HepG2 (cell line): Measurements from ENCODE around the gene SYT1. TPM values are rescaled to one million over a fixed set of nuclear protein-coding genes. Genes with fewer than 3 reads are reported as not detected.
A peak's percentile ranks its signal among the peaks of the same experiment; 100 is the strongest.

Experiments
- ATAC-seq: fragments of 200-7000 bp; cut with Tn5 transposase; 3 replicates; pipeline ENCODE4 v1.9.1; 2020; ENCODE audit warnings: mild to moderate bottlenecking, moderate library complexity
- BruUV-seq: library from RNA; stranded (reverse); fragments of 400-500 nt; replicated peaks from 2 replicates; lab custom pipeline; 2021; lab: Mats Ljungman, UMichigan
- CTCF ChIA-PET: fragments of 300-600 bp; formaldehyde crosslinking; extraction: SDS; loops from one replicate; lab custom pipeline; 2021; ENCODE audit warnings: low total read pairs, inconsistent platforms, low intra/inter-chr PET ratio; lab: Yijun Ruan, JAX
- POLR2A ChIA-PET: fragments of 350-600 bp; sonication (Branson Sonifier 250); formaldehyde crosslinking; loops from one replicate; lab custom pipeline; 2020; ENCODE audit warnings: antibody characterized with exemption, inconsistent platforms; lab: Yijun Ruan, JAX
- DNase-seq: peaks from one replicate; pipeline ENCODE4 v3.0.0-alpha.2; 2015; ENCODE audit warnings: low spot score
- FAIRE-seq: peaks from 3 replicates; lab custom pipeline; 2011; peaks lifted over from hg19 to GRCh38; lab: Jason Lieb, UNC
- H2AFZ ChIP-seq: one replicate; pipeline ENCODE4 v1.6.1; 2011; ENCODE audit warnings: low read length, inconsistent platforms
- H3K27ac ChIP-seq: fragments of 300-600 bp; 3 replicates; pipeline ENCODE4 v1.8.0; 2011; ENCODE audit warnings: mixed run types, mild to moderate bottlenecking, mixed read lengths, low read length, inconsistent platforms; ENCODE audit not compliant: insufficient read depth; ENCODE audit errors: extremely low read length
- H3K27me3 ChIP-seq, 2 experiments: fragments of 200-600 bp in 1 of 2; 2 replicates in 1 of 2; 3 replicates in 1 of 2; pipeline versions ENCODE4 v1.6.0 to v1.8.0; 2011; ENCODE audit warnings: low read length in 2 of 2, mild to moderate bottlenecking in 2 of 2, moderate library complexity in 2 of 2, inconsistent platforms in 1 of 2; ENCODE audit not compliant: insufficient read depth in 2 of 2, control insufficient read depth in 1 of 2
- H3K36me3 ChIP-seq, 2 experiments: fragments of 200-600 bp in 1 of 2; replicated peaks in 1 of 2; 2 replicates in 1 of 2; 3 replicates in 1 of 2; pipeline versions ENCODE4 v1.5.1 to v1.8.0; 2011; ENCODE audit warnings: low read length in 2 of 2, inconsistent platforms in 1 of 2; ENCODE audit not compliant: insufficient read depth in 2 of 2, control insufficient read depth in 1 of 2
- H3K4me1 ChIP-seq: 2 replicates; pipeline ENCODE4 v1.5.1; 2012; ENCODE audit warnings: low read length, inconsistent platforms; ENCODE audit not compliant: insufficient read depth
- H3K4me2 ChIP-seq: 2 replicates; pipeline ENCODE4 v1.6.0; 2011; ENCODE audit warnings: low read depth, low read length, inconsistent platforms
- H3K4me3 ChIP-seq, 3 experiments: fragments of 200-600 bp in 1 of 3; sonication (generic), shearing (Covaris generic) in 1 of 3; replicated peaks in 1 of 3; 2 replicates each; pipeline ENCODE4 v1.5.1; 2011 to 2016; ENCODE audit warnings: low read length in 3 of 3, inconsistent platforms in 2 of 3, low read depth in 2 of 3, mild to moderate bottlenecking in 2 of 3, control low read depth in 1 of 3, mixed read lengths in 1 of 3; ENCODE audit not compliant: insufficient read depth in 1 of 3
- H3K79me2 ChIP-seq: one replicate; pipeline ENCODE4 v1.6.1; 2011; ENCODE audit warnings: low read length, inconsistent platforms; ENCODE audit not compliant: insufficient read depth
- H3K9ac ChIP-seq: 2 replicates; pipeline ENCODE4 v1.6.0; 2011; ENCODE audit warnings: mild to moderate bottlenecking, low read depth, low read length, inconsistent platforms; ENCODE audit not compliant: insufficient read depth
- H3K9me3 ChIP-seq: 2 replicates; pipeline ENCODE4 v1.5.1; 2012; ENCODE audit warnings: mild to moderate bottlenecking, low read length
- H4K20me1 ChIP-seq: 2 replicates; pipeline ENCODE4 v1.6.0; 2011; ENCODE audit warnings: inconsistent platforms, mild to moderate bottlenecking, low read length, moderate library complexity; ENCODE audit not compliant: insufficient read depth
- BCL6 ChIP-seq: IDR thresholded peaks from 2 replicates; pipeline ENCODE4 v1.6.1; 2016; ENCODE audit warnings: missing genetic modification reagents, missing compliant biosample characterization
- DR1 ChIP-seq: sonication (generic); formaldehyde crosslinking; IDR thresholded peaks from 2 replicates; pipeline ENCODE4 v1.8.0; 2021; ENCODE audit warnings: mild to moderate bottlenecking, missing genetic modification reagents, inconsistent platforms
- HOXA9 ChIP-seq: sonication (generic); formaldehyde crosslinking; IDR thresholded peaks from 2 replicates; pipeline ENCODE4 v1.8.1; 2022; ENCODE audit warnings: missing genetic modification reagents, mild to moderate bottlenecking, moderate library complexity, borderline replicate concordance
- MAF1 ChIP-seq: sonication (generic); formaldehyde crosslinking; IDR thresholded peaks from 2 replicates; pipeline ENCODE4 v1.5.0; 2020; ENCODE audit warnings: missing genetic modification reagents, borderline replicate concordance
- MAFF ChIP-seq: IDR thresholded peaks from 2 replicates; pipeline ENCODE4 v1.6.1; 2011; ENCODE audit warnings: low read depth, low read length, improper control_type of control experiment
- MAFK ChIP-seq, 2 experiments: IDR thresholded peaks in 1 of 2; conservative IDR thresholded peaks in 1 of 2; 2 replicates each; pipeline ENCODE4 v1.6.1; 2011; ENCODE audit warnings: improper control_type of control experiment in 2 of 2, low read length in 2 of 2
- SAFB2 ChIP-seq: sonication (generic); formaldehyde crosslinking; IDR thresholded peaks from 2 replicates; pipeline ENCODE4 v1.5.1; 2020; ENCODE audit warnings: missing genetic modification reagents, low read depth, mild to moderate bottlenecking, borderline replicate concordance
- SOX13 ChIP-seq, 3 experiments: fragments of 450-650 bp in 1 of 3; sonication (generic) in 1 of 3; formaldehyde crosslinking in 1 of 3; IDR thresholded peaks in 2 of 3; conservative IDR thresholded peaks in 1 of 3; 2 replicates each; pipeline versions ENCODE4 v1.5.0 to v1.6.1; 2016 to 2020; ENCODE audit warnings: antibody characterized with exemption in 1 of 3, mild to moderate bottlenecking in 1 of 3, missing compliant biosample characterization in 1 of 3, missing genetic modification reagents in 1 of 3, moderate library complexity in 1 of 3
- SRY ChIP-seq: sonication (generic); formaldehyde crosslinking; IDR thresholded peaks from 2 replicates; pipeline ENCODE4 v1.8.0; 2022; ENCODE audit warnings: mild to moderate bottlenecking, missing genetic modification reagents
- THAP11 ChIP-seq: IDR thresholded peaks from 2 replicates; pipeline ENCODE4 v1.6.1; 2016; ENCODE audit warnings: missing biosample characterization, missing genetic modification reagents
- ZMYM4 ChIP-seq: sonication (generic); formaldehyde crosslinking; IDR thresholded peaks from 2 replicates; pipeline ENCODE4 v1.8.1; 2023; ENCODE audit warnings: mild to moderate bottlenecking, missing genetic modification reagents
- ZNF33A ChIP-seq: sonication (generic); formaldehyde crosslinking; IDR thresholded peaks from 2 replicates; pipeline ENCODE4 v1.5.1; 2020; ENCODE audit warnings: missing genetic modification reagents, mild to moderate bottlenecking, moderate library complexity, borderline replicate concordance
- ZNF570 ChIP-seq: sonication (generic); formaldehyde crosslinking; IDR thresholded peaks from 2 replicates; pipeline ENCODE4 v1.4.0; 2020; ENCODE audit warnings: mild to moderate bottlenecking, missing genetic modification reagents, borderline replicate concordance
- ZSCAN9 ChIP-seq: IDR thresholded peaks from 2 replicates; pipeline ENCODE4 v1.6.1; 2016; ENCODE audit warnings: borderline replicate concordance
- in situ Hi-C: cut with HindIII; loops from 2 replicates; pipeline ENCODE4 v1.10.0; 2017; ENCODE audit warnings: low pct_unique_long_range_greater_than_20kb; ENCODE audit not compliant: extremely low pct_ligation_motif_present
- intact Hi-C: fragments of 100-400 bp; cut with micrococcal nuclease; formaldehyde crosslinking; loops from one replicate; pipeline ENCODE4 v1.10.0; 2022; ENCODE audit not compliant: unreplicated experiment
- polyA plus RNA-seq, 8 experiments: library from polyadenylated mRNA; depleted of rRNA in 3 of 8; stranded (reverse) in 7 of 8; unstranded in 1 of 8; fragments of >200 nt; fragmentation: Illumina TruSeq in 4 of 8; extraction: Trizol in 4 of 8; gene quantifications; 2 replicates each; pipeline versions ENCODE4 v1.2.1 to v1.2.3, GENCODE V29; 2011 to 2016; ENCODE audit warnings: low read depth in 4 of 8, missing spikeins in 1 of 8, mixed read lengths in 1 of 8; ENCODE audit not compliant: insufficient read depth in 1 of 8
- total RNA-seq, 5 experiments: library from RNA; depleted of rRNA; stranded (reverse); fragments of >200 nt; fragmentation: Illumina TruSeq; extraction: Trizol; gene quantifications; 2 replicates each; pipeline ENCODE4 v1.2.3, GENCODE V29; 2016; ENCODE audit warnings: low read depth in 1 of 5
- TF ChIP-seq, protein P1 (sequence below): sonication (generic); formaldehyde crosslinking; conservative IDR thresholded peaks from 2 replicates; pipeline ENCODE4 v1.4.0; 2020; ENCODE audit warnings: missing genetic modification reagents
- TF ChIP-seq, protein P2 (sequence below): IDR thresholded peaks from 2 replicates; pipeline ENCODE4 v1.6.1; 2018; ENCODE audit warnings: missing genetic modification reagents, mild to moderate bottlenecking, missing compliant biosample characterization
- TF ChIP-seq, protein P3 (sequence below): sonication (generic); formaldehyde crosslinking; IDR thresholded peaks from 2 replicates; pipeline ENCODE4 v1.5.1; 2020; ENCODE audit warnings: missing genetic modification reagents, mild to moderate bottlenecking, borderline replicate concordance
- TF ChIP-seq, protein P4 (sequence below): sonication (generic); formaldehyde crosslinking; IDR thresholded peaks from 2 replicates; pipeline ENCODE4 v1.5.0; 2020; ENCODE audit warnings: missing genetic modification reagents

SYT1 gene
- total and polyA plus RNA-seq, 2 of the 13 experiments (the other 11 are each of a cell fraction or from before 2014, with no cell fraction given), result not detected

DNA sequence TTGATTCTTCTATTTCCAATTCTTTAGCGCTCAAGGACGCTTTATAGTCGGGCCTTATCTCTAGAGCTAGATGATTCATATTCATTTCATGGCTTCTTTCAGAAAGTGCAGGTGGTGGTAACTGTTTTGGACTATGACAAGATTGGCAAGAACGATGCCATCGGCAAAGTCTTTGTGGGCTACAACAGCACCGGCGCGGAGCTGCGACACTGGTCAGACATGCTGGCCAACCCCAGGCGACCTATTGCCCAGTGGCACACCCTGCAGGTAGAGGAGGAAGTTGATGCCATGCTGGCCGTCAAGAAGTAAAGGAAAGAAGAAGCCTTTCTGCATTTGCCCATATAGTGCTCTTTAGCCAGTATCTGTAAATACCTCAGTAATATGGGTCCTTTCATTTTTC lies 584.2 kb downstream of the SYT1 start (continued):
- TF ChIP-seq, protein P1, sequence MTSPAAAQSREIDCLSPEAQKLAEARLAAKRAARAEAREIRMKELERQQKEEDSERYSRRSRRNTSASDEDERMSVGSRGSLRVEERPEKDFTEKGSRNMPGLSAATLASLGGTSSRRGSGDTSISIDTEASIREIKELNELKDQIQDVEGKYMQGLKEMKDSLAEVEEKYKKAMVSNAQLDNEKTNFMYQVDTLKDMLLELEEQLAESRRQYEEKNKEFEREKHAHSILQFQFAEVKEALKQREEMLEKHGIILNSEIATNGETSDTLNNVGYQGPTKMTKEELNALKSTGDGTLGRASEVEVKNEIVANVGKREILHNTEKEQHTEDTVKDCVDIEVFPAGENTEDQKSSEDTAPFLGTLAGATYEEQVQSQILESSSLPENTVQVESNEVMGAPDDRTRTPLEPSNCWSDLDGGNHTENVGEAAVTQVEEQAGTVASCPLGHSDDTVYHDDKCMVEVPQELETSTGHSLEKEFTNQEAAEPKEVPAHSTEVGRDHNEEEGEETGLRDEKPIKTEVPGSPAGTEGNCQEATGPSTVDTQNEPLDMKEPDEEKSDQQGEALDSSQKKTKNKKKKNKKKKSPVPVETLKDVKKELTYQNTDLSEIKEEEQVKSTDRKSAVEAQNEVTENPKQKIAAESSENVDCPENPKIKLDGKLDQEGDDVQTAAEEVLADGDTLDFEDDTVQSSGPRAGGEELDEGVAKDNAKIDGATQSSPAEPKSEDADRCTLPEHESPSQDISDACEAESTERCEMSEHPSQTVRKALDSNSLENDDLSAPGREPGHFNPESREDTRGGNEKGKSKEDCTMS (CRISPR knock-in tag), result no peak
- TF ChIP-seq ZNF33A (CRISPR knock-in tag) (no peak), ZSCAN9 (CRISPR knock-in tag) (no peak)
- TF ChIP-seq, protein P2, sequence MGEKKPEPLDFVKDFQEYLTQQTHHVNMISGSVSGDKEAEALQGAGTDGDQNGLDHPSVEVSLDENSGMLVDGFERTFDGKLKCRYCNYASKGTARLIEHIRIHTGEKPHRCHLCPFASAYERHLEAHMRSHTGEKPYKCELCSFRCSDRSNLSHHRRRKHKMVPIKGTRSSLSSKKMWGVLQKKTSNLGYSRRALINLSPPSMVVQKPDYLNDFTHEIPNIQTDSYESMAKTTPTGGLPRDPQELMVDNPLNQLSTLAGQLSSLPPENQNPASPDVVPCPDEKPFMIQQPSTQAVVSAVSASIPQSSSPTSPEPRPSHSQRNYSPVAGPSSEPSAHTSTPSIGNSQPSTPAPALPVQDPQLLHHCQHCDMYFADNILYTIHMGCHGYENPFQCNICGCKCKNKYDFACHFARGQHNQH (CRISPR knock-in tag), result no peak

DNA sequence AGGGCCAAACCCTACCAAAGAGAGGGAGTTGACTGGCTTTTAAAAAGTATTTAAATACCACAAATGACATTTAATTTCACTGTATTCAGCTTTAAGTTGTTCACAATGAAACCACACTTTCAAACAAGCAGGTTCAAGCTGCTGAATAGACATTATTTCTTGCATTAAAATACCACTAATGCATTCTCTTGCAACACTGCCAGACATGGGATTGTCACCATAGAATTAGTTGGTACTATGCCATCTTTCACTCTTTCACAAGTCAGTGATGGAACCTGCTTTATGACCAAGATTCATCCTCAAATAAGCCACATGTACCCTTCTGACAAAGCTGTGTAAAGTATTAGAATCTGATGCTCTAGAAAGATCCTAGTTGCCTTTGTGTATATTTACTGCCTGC lies 586.8 kb downstream of the SYT1 start:
- no TSS peak for BruUV-seq
- no peak overlapping the region for H3K9ac ChIP-seq
- in situ Hi-C loops (loop anchor here (5.0 kb wide), 1 partner anchor 51 kb away; no protein-coding TSS in a partner anchor), intact Hi-C loops (no loop called here)
- no peak for FAIRE-seq
- no peak for DNase-seq
- ChIA-PET POLR2A (no interaction called here), CTCF (no interaction called here)
- no peak for ATAC-seq
- no peaks in the 10 kb centered on the region for H3K9me3 ChIP-seq
- H3K27me3 ChIP-seq, result no peaks in the 10 kb centered on the region; a peak in 1 of 5 replicates
- H3K4me2 ChIP-seq, result no peak overlapping the region
- H3K4me1 ChIP-seq, result peaks cover 19% of the 10 kb centered on the region
- no peak overlapping the region for H2AFZ ChIP-seq
- H3K79me2 ChIP-seq, result no peaks in the 10 kb centered on the region
- H4K20me1 ChIP-seq, result no peaks in the 10 kb centered on the region
- no peaks in the 10 kb centered on the region for H3K36me3 ChIP-seq
- H3K4me3 ChIP-seq, result no peak overlapping the region
- no peak overlapping the region for H3K27ac ChIP-seq
- TF ChIP-seq DR1 (CRISPR knock-in tag) (no peak), MAF1 (CRISPR knock-in tag) (no peak), THAP11 (CRISPR knock-in tag) (no peak), MAFK (conservative IDR thresholded peaks at IDR 0.05 in 1 of 2, IDR thresholded peaks at IDR 0.05 in 1 of 2; ENCODE audit: low read length in 2 of 2) (peak; percentile 27 to 37; a peak in 3 of 4 replicates), SRY (no peak), SAFB2 (CRISPR knock-in tag) (no peak), MAFF (peak; percentile 49), HOXA9 (CRISPR knock-in tag) (no peak), BCL6 (CRISPR knock-in tag) (no peak), ZNF570 (CRISPR knock-in tag) (no peak), ZMYM4 (CRISPR knock-in tag) (no peak), SOX13 (IDR thresholded peaks at IDR 0.05) (no peak), SOX13 (CRISPR knock-in tag; conservative IDR thresholded peaks at IDR 0.05 in 1 of 2, IDR thresholded peaks at IDR 0.05 in 1 of 2) (no peak)
- TF ChIP-seq, protein P3, sequence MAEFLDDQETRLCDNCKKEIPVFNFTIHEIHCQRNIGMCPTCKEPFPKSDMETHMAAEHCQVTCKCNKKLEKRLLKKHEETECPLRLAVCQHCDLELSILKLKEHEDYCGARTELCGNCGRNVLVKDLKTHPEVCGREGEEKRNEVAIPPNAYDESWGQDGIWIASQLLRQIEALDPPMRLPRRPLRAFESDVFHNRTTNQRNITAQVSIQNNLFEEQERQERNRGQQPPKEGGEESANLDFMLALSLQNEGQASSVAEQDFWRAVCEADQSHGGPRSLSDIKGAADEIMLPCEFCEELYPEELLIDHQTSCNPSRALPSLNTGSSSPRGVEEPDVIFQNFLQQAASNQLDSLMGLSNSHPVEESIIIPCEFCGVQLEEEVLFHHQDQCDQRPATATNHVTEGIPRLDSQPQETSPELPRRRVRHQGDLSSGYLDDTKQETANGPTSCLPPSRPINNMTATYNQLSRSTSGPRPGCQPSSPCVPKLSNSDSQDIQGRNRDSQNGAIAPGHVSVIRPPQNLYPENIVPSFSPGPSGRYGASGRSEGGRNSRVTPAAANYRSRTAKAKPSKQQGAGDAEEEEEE, result no peak
- TF ChIP-seq, protein P4, sequence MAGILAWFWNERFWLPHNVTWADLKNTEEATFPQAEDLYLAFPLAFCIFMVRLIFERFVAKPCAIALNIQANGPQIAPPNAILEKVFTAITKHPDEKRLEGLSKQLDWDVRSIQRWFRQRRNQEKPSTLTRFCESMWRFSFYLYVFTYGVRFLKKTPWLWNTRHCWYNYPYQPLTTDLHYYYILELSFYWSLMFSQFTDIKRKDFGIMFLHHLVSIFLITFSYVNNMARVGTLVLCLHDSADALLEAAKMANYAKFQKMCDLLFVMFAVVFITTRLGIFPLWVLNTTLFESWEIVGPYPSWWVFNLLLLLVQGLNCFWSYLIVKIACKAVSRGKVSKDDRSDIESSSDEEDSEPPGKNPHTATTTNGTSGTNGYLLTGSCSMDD, result no peak
